Measurements from ENCODE around the gene GARIN5A. TPM values are rescaled to one million over a fixed set of nuclear protein-coding genes. Genes with fewer than 3 reads are reported as not detected.

Gene GARIN5A
- total RNA-seq, 4 donors from 2014 or later = 0.55 to 4.2 (median 0.79) TPM; not detected in 1

DNA sequence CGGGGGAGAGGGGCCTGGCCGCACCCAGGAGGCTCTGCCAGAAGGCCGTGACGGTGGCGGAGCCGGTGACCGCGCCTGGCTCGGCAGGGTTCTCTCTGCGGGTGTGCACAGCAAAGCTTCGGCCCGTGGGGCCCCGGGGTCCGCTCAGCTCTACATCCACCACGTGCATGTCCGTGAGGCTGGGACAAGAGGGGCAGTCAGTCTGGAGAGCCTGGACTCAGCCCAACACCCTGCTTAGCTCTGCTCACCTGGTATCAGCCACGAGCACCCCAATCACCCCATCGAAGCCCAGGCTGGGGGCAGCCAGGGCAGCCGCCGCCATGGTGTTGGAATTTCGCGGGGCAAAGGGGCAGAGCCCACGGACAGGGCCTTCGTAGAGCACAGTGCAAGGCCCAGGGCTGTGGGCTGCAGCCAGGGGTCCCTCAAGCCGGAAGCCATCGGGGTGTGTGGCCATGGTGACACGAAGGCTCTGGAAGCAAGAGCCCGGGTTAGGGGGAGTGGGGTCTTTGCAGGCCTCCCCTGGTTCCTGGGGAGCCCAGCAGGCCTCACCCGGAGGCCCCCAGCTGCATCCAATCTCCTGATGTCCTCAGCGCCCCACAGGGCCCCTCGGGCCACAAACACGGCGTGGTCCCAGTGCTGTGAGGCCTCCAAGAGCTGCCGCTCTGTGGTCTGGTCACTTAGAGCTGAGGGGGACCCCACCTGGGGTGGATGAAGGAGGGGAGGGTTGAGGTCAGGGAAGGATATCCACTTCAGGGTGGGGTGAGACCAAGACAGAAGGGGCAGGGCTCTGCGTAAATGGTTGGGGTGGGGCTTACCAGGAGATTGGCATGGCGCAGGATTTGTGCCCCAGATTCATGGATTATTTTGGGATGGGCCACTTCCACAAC is 35.7 kb upstream of the GARIN5A start:
- Histone ChIP-seq H3K36me3 (no peaks in the 10 kb centered on the region), H3K9me3 (no peaks in the 10 kb centered on the region), H3K27me3 (peaks cover 29% of the 10 kb centered on the region), H3K4me3 (peak overlapping the region in 1 of 4 donors; percentile 92), H3K4me1 (peaks cover 7 to 14% (median 9%) of the 10 kb centered on the region in 4 donors), H3K27ac (peak overlapping the region in 2 of 4 donors; percentile 82 to 84)
- DNase-seq = no peak
- no peak for TF ChIP-seq CTCF (IDR thresholded peaks at IDR 0.05)
- TF ChIP-seq POLR2A (IDR thresholded peaks at IDR 0.05) = no peak
- intact Hi-C loops (cut with DNase I; ENCODE audit: low total_unique reads) = no loop called here
- in situ Hi-C loops (cut with MboI; ENCODE audit: low pct_ligation_motif_present in 1 of 4, low pct_unique_long_range_greater_than_20kb in 1 of 4, low sequenced_read_pairs in 3 of 4) = no loop called here
- WGBS, 2 donors (ENCODE audit: low coverage in 1 of 2) = 84% methylated on average over 29 of the region's 36 CpGs; no CpG with 5 or more reads in 1 of the 2 donors

GRCh38 chr19:50511069-50511822 is 34.6 kb upstream of the GARIN5A start, which contains the start of gene JOSD2:
TSS of gene JOSD2 (minus strand) at chr19:50511191. CDS start at chr19:50510431, 760 bp downstream.
- H3K27me3 ChIP-seq = peaks cover 18% of the 10 kb centered on the region
- 2% methylated on average over 68 of the region's 69 CpGs; no CpG with 5 or more reads in 1 of the 2 donors for WGBS, 2 donors (ENCODE audit: low coverage in 1 of 2)
- in situ Hi-C loops (cut with MboI; ENCODE audit: low pct_ligation_motif_present in 1 of 4, low pct_unique_long_range_greater_than_20kb in 1 of 4, low sequenced_read_pairs in 3 of 4) (no loop called here), intact Hi-C loops (cut with DNase I; ENCODE audit: low total_unique reads) (no loop called here)
- no peaks in the 10 kb centered on the region for H3K9me3 ChIP-seq
- peak within 1 kb of the TSS; percentile 75 to 84 (median 82) for H3K27ac ChIP-seq
- peaks cover 7 to 14% (median 9%) of the 10 kb centered on the region in 4 donors for H3K4me1 ChIP-seq
- peak within 1 kb of the TSS; percentile 62 to 92 (median 78) for H3K4me3 ChIP-seq
- TF ChIP-seq EP300 (IDR thresholded peaks at IDR 0.05; ENCODE audit: low read depth) (no peak), POLR2A (IDR thresholded peaks at IDR 0.05) (peak; percentile 67), POLR2AphosphoS5 (IDR thresholded peaks at IDR 0.05) (peak; percentile 54 to 87 (median 78)), CTCF (IDR thresholded peaks at IDR 0.05) (peak in 1 of 5 experiments; percentile 23)
- no peaks in the 10 kb centered on the region for H3K36me3 ChIP-seq
- peak; percentile 98 for DNase-seq

DNA sequence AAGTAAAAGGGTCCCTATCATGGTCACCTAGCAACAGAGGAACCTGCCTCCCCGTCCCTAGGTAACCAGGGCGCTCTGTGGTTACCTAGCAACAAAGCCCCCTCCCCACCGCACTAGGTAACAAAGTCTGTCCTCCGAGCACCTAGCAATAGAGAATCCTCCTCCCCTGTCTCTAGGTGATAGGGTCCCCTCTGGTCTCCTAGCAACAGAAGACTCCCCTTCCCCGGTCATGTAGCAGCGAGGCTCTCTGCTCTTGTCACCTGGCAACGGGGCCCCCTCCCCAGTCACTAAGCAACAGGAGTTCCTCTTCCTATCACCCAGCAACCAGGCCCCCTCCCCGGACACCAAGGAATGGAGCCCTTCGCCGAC is 34.0 kb upstream of the GARIN5A start:
- H3K27ac ChIP-seq = peak overlapping the region; percentile 75 to 84 (median 82)
- no peaks in the 10 kb centered on the region for H3K36me3 ChIP-seq
- no peaks in the 10 kb centered on the region for H3K9me3 ChIP-seq
- WGBS, 2 donors (ENCODE audit: low coverage in 1 of 2) = 4% methylated on average over 10 of the region's 10 CpGs; no CpG with 5 or more reads in 1 of the 2 donors
- peaks cover 14% of the 10 kb centered on the region for H3K27me3 ChIP-seq
- no peak for DNase-seq
- H3K4me1 ChIP-seq = peaks cover 7 to 14% (median 9%) of the 10 kb centered on the region in 4 donors
- TF ChIP-seq POLR2AphosphoS5 (IDR thresholded peaks at IDR 0.05) (no peak), POLR2A (IDR thresholded peaks at IDR 0.05) (no peak), CTCF (IDR thresholded peaks at IDR 0.05) (no peak), EP300 (IDR thresholded peaks at IDR 0.05; ENCODE audit: low read depth) (no peak)
- H3K4me3 ChIP-seq = peak overlapping the region; percentile 62 to 92 (median 78)
- intact Hi-C loops (cut with DNase I; ENCODE audit: low total_unique reads) (no loop called here), in situ Hi-C loops (cut with MboI; ENCODE audit: low pct_ligation_motif_present in 1 of 4, low pct_unique_long_range_greater_than_20kb in 1 of 4, low sequenced_read_pairs in 3 of 4) (no loop called here)

DNA sequence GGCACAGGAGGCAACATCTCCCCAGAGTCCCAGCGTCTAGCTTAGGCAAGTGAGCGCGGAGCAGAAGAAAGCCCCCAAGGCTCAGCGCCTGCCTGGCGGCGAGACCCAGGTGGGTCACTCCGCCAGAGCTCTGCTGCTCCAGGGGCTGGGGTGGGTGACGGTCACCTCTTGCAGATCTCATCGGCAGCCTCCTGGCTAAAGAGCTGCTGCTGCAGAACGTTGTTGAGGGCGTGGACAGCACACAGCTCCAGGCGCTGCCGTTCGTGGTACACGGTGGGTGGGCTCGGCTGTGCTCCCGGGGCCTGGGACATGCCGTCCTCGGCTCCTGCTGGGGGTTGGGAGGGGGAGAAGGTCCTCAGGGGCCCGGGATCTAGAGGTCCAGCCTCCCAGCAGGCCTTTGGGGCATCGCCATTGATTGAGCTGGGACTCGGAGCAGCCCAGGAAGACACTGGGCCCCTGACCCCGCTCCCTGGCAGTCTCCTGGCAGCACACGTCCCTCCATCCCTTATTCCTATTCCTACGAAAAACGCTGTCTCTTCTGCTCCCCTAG is 33.5 kb upstream of the GARIN5A start:
- no peak for DNase-seq
- 75% methylated on average over 12 of the region's 26 CpGs; no CpG with 5 or more reads in 1 of the 2 donors for WGBS, 2 donors (ENCODE audit: low coverage in 1 of 2)
- TF ChIP-seq POLR2A (IDR thresholded peaks at IDR 0.05) (no peak), POLR2AphosphoS5 (IDR thresholded peaks at IDR 0.05) (no peak), CTCF (IDR thresholded peaks at IDR 0.05) (no peak), EP300 (IDR thresholded peaks at IDR 0.05; ENCODE audit: low read depth) (no peak)
- no peaks in the 10 kb centered on the region for H3K9me3 ChIP-seq
- peak overlapping the region; percentile 62 to 92 (median 78) for H3K4me3 ChIP-seq
- H3K36me3 ChIP-seq = no peaks in the 10 kb centered on the region
- peak overlapping the region; percentile 75 to 84 (median 82) for H3K27ac ChIP-seq
- H3K27me3 ChIP-seq = peaks cover 13% of the 10 kb centered on the region
- intact Hi-C loops (cut with DNase I; ENCODE audit: low total_unique reads) (no loop called here), in situ Hi-C loops (cut with MboI; ENCODE audit: low pct_ligation_motif_present in 1 of 4, low pct_unique_long_range_greater_than_20kb in 1 of 4, low sequenced_read_pairs in 3 of 4) (no loop called here)
- H3K4me1 ChIP-seq = peaks cover 7 to 14% (median 9%) of the 10 kb centered on the region in 4 donors
